HEK293 (cell line): ENCODE measurements around the gene DOCK4.

ENCODE experiments used
- CTCF ChIA-PET: fragments of 350-600 bp; formaldehyde crosslinking; extraction: SDS; loops from one replicate; lab custom pipeline; 2021; ENCODE audit warnings: antibody characterized with exemption; lab: Yijun Ruan, JAX
- POLR2A ChIA-PET: fragments of 300-600 bp; formaldehyde crosslinking; extraction: SDS; loops from one replicate; lab custom pipeline; 2020; ENCODE audit warnings: antibody characterized with exemption, inconsistent platforms; lab: Yijun Ruan, JAX
- H3K27ac ChIP-seq: fragments of 200-500 bp; sonication (Bioruptor generic); 2 replicates; pipeline ENCODE4 v1.5.1; 2014; ENCODE audit warnings: low read depth, low read length, control low read depth, inconsistent platforms; ENCODE audit errors: extremely low read depth
- H3K36me3 ChIP-seq, 2 experiments: fragments of 200-500 bp in 1 of 2; sonication (Bioruptor generic) in 1 of 2; 1 replicate in 1 of 2; 2 replicates in 1 of 2; pipeline ENCODE4 v1.5.1; 2014 to 2017; ENCODE audit warnings: inconsistent platforms in 2 of 2, low read length in 2 of 2; ENCODE audit not compliant: control insufficient read depth in 2 of 2, insufficient read depth in 1 of 2
- H3K4me1 ChIP-seq: fragments of 200-500 bp; sonication (Bioruptor generic); 2 replicates; pipeline ENCODE4 v1.5.1; 2014; ENCODE audit warnings: mild to moderate bottlenecking, low read length, inconsistent platforms; ENCODE audit not compliant: control insufficient read depth, insufficient read depth
- H3K4me3 ChIP-seq: 2 replicates; pipeline ENCODE4 v1.5.1; 2011; ENCODE audit warnings: low read depth, mild to moderate bottlenecking, control low read depth, low read length, moderate library complexity
- H3K9me3 ChIP-seq: fragments of 200-500 bp; sonication (Bioruptor generic); 2 replicates; pipeline ENCODE4 v1.5.1; 2014; ENCODE audit warnings: low read depth, low read length, inconsistent platforms; ENCODE audit not compliant: control insufficient read depth, insufficient read depth
- GLIS1 ChIP-seq: fragments of 450-650 bp; formaldehyde crosslinking; IDR thresholded peaks from 2 replicates; pipeline ENCODE4 v1.5.1; 2016; ENCODE audit warnings: missing biosample characterization, missing genetic modification characterization
- HOXA7 ChIP-seq: sonication (generic); formaldehyde crosslinking; IDR thresholded peaks from 2 replicates; pipeline ENCODE4 v1.8.1; 2022; ENCODE audit warnings: missing genetic modification reagents, borderline replicate concordance
- OVOL3 ChIP-seq: fragments of 450-650 bp; formaldehyde crosslinking; IDR thresholded peaks from 2 replicates; pipeline ENCODE4 v1.5.1; 2016; ENCODE audit warnings: missing biosample characterization, missing genetic modification characterization
- SALL2 ChIP-seq: fragments of 450-650 bp; formaldehyde crosslinking; IDR thresholded peaks from 2 replicates; pipeline ENCODE4 v1.5.0; 2017; ENCODE audit warnings: missing biosample characterization, mild to moderate bottlenecking, missing genetic modification characterization, borderline replicate concordance
- SCRT2 ChIP-seq: fragments of 450-650 bp; formaldehyde crosslinking; IDR thresholded peaks from 2 replicates; pipeline ENCODE4 v1.5.1; 2016; ENCODE audit warnings: missing biosample characterization, missing genetic modification characterization
- TCF7L2 ChIP-seq: IDR thresholded peaks from 2 replicates; pipeline ENCODE4 v1.6.1; 2011; ENCODE audit warnings: low read depth, mild to moderate bottlenecking, inconsistent platforms, low read length, moderate library complexity, borderline replicate concordance
- TRIM28 ChIP-seq: IDR thresholded peaks from 2 replicates; pipeline ENCODE4 v1.6.1; 2011; ENCODE audit warnings: low read length, control low read depth, borderline replicate concordance
- ZBTB20 ChIP-seq: fragments of 450-650 bp; formaldehyde crosslinking; IDR thresholded peaks from 2 replicates; pipeline ENCODE4 v1.5.1; 2016; ENCODE audit warnings: missing biosample characterization, missing genetic modification characterization
- ZBTB48 ChIP-seq: fragments of 450-650 bp; formaldehyde crosslinking; IDR thresholded peaks from 2 replicates; pipeline ENCODE4 v1.5.1; 2016; ENCODE audit warnings: missing biosample characterization, missing genetic modification characterization
- ZIC2 ChIP-seq: fragments of 450-650 bp; formaldehyde crosslinking; IDR thresholded peaks from 2 replicates; pipeline ENCODE4 v1.5.1; 2016; ENCODE audit warnings: missing biosample characterization, missing genetic modification characterization
- ZNF138 ChIP-seq: fragments of 450-650 bp; formaldehyde crosslinking; IDR thresholded peaks from 2 replicates; pipeline ENCODE4 v1.5.1; 2016; ENCODE audit warnings: missing biosample characterization, missing genetic modification characterization, borderline replicate concordance
- ZNF16 ChIP-seq: fragments of 450-650 bp; formaldehyde crosslinking; IDR thresholded peaks from 2 replicates; pipeline ENCODE4 v1.5.1; 2016; ENCODE audit warnings: low read depth, missing biosample characterization, missing genetic modification characterization
- ZNF169 ChIP-seq: fragments of 450-650 bp; formaldehyde crosslinking; IDR thresholded peaks from 2 replicates; pipeline ENCODE4 v1.5.1; 2016; ENCODE audit warnings: missing biosample characterization, missing genetic modification characterization
- ZNF184 ChIP-seq: fragments of 450-650 bp; IDR thresholded peaks from 2 replicates; pipeline ENCODE4 v1.5.1; 2018; ENCODE audit warnings: missing biosample characterization, mild to moderate bottlenecking, missing genetic modification characterization
- ZNF221 ChIP-seq: fragments of 450-650 bp; formaldehyde crosslinking; IDR thresholded peaks from 2 replicates; pipeline ENCODE4 v1.5.1; 2017; ENCODE audit warnings: missing biosample characterization, missing genetic modification characterization, borderline replicate concordance
- ZNF248 ChIP-seq: fragments of 450-650 bp; formaldehyde crosslinking; IDR thresholded peaks from 2 replicates; pipeline ENCODE4 v1.5.1; 2017; ENCODE audit warnings: missing biosample characterization, missing genetic modification characterization
- ZNF341 ChIP-seq: fragments of 450-650 bp; formaldehyde crosslinking; IDR thresholded peaks from 2 replicates; pipeline ENCODE4; 2016; ENCODE audit warnings: low read depth, missing biosample characterization, missing genetic modification characterization
- ZNF350 ChIP-seq: fragments of 450-650 bp; formaldehyde crosslinking; IDR thresholded peaks from 2 replicates; pipeline ENCODE4 v1.5.0; 2017; ENCODE audit warnings: missing biosample characterization, mild to moderate bottlenecking, missing genetic modification characterization
- ZNF391 ChIP-seq: fragments of 450-650 bp; formaldehyde crosslinking; IDR thresholded peaks from 2 replicates; pipeline ENCODE4 v1.5.1; 2016; ENCODE audit warnings: low read depth, missing biosample characterization, missing genetic modification characterization, borderline replicate concordance
- ZNF404 ChIP-seq: fragments of 450-650 bp; formaldehyde crosslinking; IDR thresholded peaks from 2 replicates; pipeline ENCODE4 v1.5.1; 2017; ENCODE audit warnings: missing biosample characterization, missing genetic modification characterization
- ZNF529 ChIP-seq: fragments of 450-650 bp; formaldehyde crosslinking; IDR thresholded peaks from 2 replicates; pipeline ENCODE4 v1.5.1; 2017; ENCODE audit warnings: missing genetic modification characterization, missing biosample characterization; ENCODE audit not compliant: insufficient replicate concordance
- ZNF571 ChIP-seq: fragments of 450-650 bp; formaldehyde crosslinking; IDR thresholded peaks from 2 replicates; pipeline ENCODE4 v1.5.0; 2017; ENCODE audit warnings: missing biosample characterization, missing genetic modification characterization
- ZNF621 ChIP-seq: fragments of 450-650 bp; formaldehyde crosslinking; IDR thresholded peaks from 2 replicates; pipeline ENCODE4 v1.5.1; 2017; ENCODE audit warnings: missing biosample characterization, missing genetic modification characterization
- ZNF76 ChIP-seq: fragments of 450-650 bp; formaldehyde crosslinking; IDR thresholded peaks from 2 replicates; pipeline ENCODE4; 2016; ENCODE audit warnings: low read depth, missing biosample characterization, missing genetic modification characterization, borderline replicate concordance
- ZNF776 ChIP-seq: fragments of 450-650 bp; formaldehyde crosslinking; IDR thresholded peaks from 2 replicates; pipeline ENCODE4 v1.5.0; 2017; ENCODE audit warnings: missing biosample characterization, missing genetic modification characterization, borderline replicate concordance
- TF ChIP-seq, protein P1 (sequence below): fragments of 450-650 bp; formaldehyde crosslinking; IDR thresholded peaks from 2 replicates; pipeline ENCODE4 v1.5.1; 2016; ENCODE audit warnings: missing biosample characterization, missing genetic modification characterization
- TF ChIP-seq, protein P2 (sequence below): fragments of 450-650 bp; formaldehyde crosslinking; IDR thresholded peaks from 2 replicates; pipeline ENCODE4 v1.5.1; 2016; ENCODE audit warnings: missing biosample characterization, missing genetic modification characterization

DOCK4 gene

DNA sequence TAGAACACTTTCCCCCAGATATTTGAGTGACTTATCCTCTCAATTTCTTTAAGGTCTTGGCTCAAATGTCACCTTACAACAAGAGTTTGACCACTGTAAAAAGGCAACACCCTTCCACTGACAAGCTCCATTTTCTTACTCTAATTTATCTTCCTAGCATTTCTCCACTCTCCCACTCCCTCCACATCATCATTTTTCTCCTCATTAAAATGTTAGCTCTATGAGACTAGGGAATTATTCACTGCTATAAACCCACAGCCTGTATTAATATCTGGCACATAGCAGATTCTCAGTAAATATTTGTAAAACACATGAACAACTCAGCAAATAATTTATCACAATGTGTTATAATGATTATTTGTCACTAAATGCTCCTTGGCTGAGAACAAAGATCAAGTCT lies 161.0 kb downstream of the DOCK4 start:
- H3K9me3 ChIP-seq: peaks cover 3% of the 10 kb centered on the region; the same call in 1 of the 2 replicates
- POLR2A ChIA-PET: no interaction called here
- CTCF ChIA-PET: no interaction called here

DNA sequence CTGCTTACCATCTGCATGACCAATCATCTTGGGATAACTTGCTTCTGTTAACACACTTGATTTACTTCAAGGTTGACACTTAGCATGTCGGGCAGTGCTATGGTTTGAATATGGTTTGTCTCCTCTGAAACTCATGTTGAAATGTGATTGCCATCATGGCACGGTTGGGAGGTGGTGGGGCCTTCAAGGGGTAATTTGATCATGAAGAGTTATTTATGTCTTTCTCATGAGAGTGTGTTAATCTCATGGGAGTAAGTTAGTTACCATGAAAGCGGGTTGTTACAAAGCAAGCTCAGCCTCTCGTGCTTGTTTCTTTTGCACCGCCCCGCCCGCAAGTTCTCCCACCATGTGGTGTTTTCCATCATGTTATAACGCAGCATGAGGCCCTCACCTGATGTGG lies 163.6 kb downstream of the DOCK4 start:
- Histone ChIP-seq H3K4me3 (no peak overlapping the region), H3K36me3 (no peaks in the 10 kb centered on the region), H3K27ac (no peak overlapping the region), H3K4me1 (no peaks in the 10 kb centered on the region), H3K9me3 (peaks cover under 1% of the 10 kb centered on the region; the same call in 1 of the 2 replicates)
- TF ChIP-seq ZNF391 (tag by site-specific recombination) (no peak), TRIM28 (no peak), ZNF76 (tag by site-specific recombination) (no peak), SALL2 (no peak), TCF7L2 (no peak), ZNF16 (tag by site-specific recombination) (no peak), ZBTB48 (tag by site-specific recombination) (no peak), ZNF169 (tag by site-specific recombination) (no peak), ZNF184 (tag by site-specific recombination) (no peak), ZNF776 (tag by site-specific recombination) (no peak)
- ChIA-PET CTCF (interaction anchor here (1.0 kb wide), 1 partner anchor 189 kb away, joined by 3 read pairs; no protein-coding TSS in a partner anchor), POLR2A (no interaction called here)

More for the DNA sequence above, 161.0 kb downstream of the DOCK4 start:
- Histone ChIP-seq H3K4me1 (no peaks in the 10 kb centered on the region), H3K36me3 (no peaks in the 10 kb centered on the region), H3K4me3 (no peak overlapping the region), H3K27ac (no peak overlapping the region)
- TF ChIP-seq, protein P1, sequence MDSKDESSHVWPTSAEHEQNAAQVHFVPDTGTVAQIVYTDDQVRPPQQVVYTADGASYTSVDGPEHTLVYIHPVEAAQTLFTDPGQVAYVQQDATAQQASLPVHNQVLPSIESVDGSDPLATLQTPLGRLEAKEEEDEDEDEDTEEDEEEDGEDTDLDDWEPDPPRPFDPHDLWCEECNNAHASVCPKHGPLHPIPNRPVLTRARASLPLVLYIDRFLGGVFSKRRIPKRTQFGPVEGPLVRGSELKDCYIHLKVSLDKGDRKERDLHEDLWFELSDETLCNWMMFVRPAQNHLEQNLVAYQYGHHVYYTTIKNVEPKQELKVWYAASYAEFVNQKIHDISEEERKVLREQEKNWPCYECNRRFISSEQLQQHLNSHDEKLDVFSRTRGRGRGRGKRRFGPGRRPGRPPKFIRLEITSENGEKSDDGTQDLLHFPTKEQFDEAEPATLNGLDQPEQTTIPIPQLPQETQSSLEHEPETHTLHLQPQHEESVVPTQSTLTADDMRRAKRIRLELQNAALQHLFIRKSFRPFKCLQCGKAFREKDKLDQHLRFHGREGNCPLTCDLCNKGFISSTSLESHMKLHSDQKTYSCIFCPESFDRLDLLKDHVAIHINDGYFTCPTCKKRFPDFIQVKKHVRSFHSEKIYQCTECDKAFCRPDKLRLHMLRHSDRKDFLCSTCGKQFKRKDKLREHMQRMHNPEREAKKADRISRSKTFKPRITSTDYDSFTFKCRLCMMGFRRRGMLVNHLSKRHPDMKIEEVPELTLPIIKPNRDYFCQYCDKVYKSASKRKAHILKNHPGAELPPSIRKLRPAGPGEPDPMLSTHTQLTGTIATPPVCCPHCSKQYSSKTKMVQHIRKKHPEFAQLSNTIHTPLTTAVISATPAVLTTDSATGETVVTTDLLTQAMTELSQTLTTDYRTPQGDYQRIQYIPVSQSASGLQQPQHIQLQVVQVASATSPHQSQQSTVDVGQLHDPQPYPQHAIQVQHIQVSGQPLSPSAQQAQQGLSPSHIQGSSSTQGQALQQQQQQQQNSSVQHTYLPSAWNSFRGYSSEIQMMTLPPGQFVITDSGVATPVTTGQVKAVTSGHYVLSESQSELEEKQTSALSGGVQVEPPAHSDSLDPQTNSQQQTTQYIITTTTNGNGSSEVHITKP (tag by site-specific recombination): no peak
- TF ChIP-seq ZNF529 (tag by site-specific recombination) (no peak), ZNF248 (tag by site-specific recombination) (no peak), HOXA7 (CRISPR knock-in tag) (no peak), ZNF350 (tag by site-specific recombination) (no peak), ZBTB20 (tag by site-specific recombination) (no peak), ZNF138 (tag by site-specific recombination) (no peak), SCRT2 (tag by site-specific recombination) (no peak), ZNF404 (no peak), GLIS1 (tag by site-specific recombination) (no peak), OVOL3 (tag by site-specific recombination) (no peak), ZNF221 (tag by site-specific recombination) (no peak), ZNF621 (tag by site-specific recombination) (no peak), ZNF341 (tag by site-specific recombination) (no peak), ZIC2 (tag by site-specific recombination) (no peak), ZNF571 (tag by site-specific recombination) (no peak)
- TF ChIP-seq, protein P2, sequence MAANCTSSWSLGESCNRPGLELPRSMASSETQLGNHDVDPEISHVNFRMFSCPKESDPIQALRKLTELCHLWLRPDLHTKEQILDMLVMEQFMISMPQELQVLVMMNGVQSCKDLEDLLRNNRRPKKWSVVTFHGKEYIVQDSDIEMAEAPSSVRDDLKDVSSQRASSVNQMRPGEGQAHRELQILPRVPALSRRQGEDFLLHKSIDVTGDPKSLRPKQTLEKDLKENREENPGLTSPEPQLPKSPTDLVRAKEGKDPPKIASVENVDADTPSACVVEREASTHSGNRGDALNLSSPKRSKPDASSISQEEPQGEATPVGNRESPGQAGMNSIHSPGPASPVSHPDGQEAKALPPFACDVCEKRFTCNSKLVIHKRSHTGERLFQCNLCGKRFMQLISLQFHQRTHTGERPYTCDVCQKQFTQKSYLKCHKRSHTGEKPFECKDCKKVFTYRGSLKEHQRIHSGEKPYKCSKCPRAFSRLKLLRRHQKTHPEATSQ: no peak
